HepG2 (cell line): ENCODE measurements around the gene UEVLD. TPM values are rescaled to one million over a fixed set of nuclear protein-coding genes. Genes with fewer than 3 reads are reported as not detected.

ENCODE experiments used
- BHLHE40 ChIP-seq: IDR thresholded peaks from 2 replicates; pipeline ENCODE4 v1.6.1; 2011; ENCODE audit warnings: low read length, improper control_type of control experiment
- DR1 ChIP-seq: sonication (generic); formaldehyde crosslinking; IDR thresholded peaks from 2 replicates; pipeline ENCODE4 v1.8.0; 2021; ENCODE audit warnings: mild to moderate bottlenecking, missing genetic modification reagents, inconsistent platforms
- HOXA9 ChIP-seq: sonication (generic); formaldehyde crosslinking; IDR thresholded peaks from 2 replicates; pipeline ENCODE4 v1.8.1; 2022; ENCODE audit warnings: missing genetic modification reagents, mild to moderate bottlenecking, moderate library complexity, borderline replicate concordance
- IRF2 ChIP-seq: IDR thresholded peaks from 2 replicates; pipeline ENCODE4 v1.6.1; 2018; ENCODE audit warnings: missing genetic modification reagents, missing compliant biosample characterization
- MAF1 ChIP-seq: sonication (generic); formaldehyde crosslinking; IDR thresholded peaks from 2 replicates; pipeline ENCODE4 v1.5.0; 2020; ENCODE audit warnings: missing genetic modification reagents, borderline replicate concordance
- NCOA1 ChIP-seq: sonication (generic); formaldehyde crosslinking; IDR thresholded peaks from 2 replicates; pipeline ENCODE4 v1.9.0; 2021; ENCODE audit warnings: missing genetic modification reagents
- RFX5 ChIP-seq: IDR thresholded peaks from 2 replicates; pipeline ENCODE4 v1.6.1; 2011; ENCODE audit warnings: low read depth, low read length, improper control_type of control experiment
- TEAD3 ChIP-seq: optimal IDR thresholded peaks from 2 replicates; pipeline ENCODE3; 2016; ENCODE audit warnings: borderline replicate concordance
- XRCC5 ChIP-seq: fragments of 200-400 bp; formaldehyde crosslinking; optimal IDR thresholded peaks from 2 replicates; pipeline ENCODE3; 2017; ENCODE audit warnings: mild to moderate bottlenecking, low read length
- ZNF20 ChIP-seq: sonication (generic); formaldehyde crosslinking; IDR thresholded peaks from 2 replicates; pipeline ENCODE4 v1.4.0; 2020; ENCODE audit warnings: mild to moderate bottlenecking, moderate library complexity, missing genetic modification reagents
- ZNF510 ChIP-seq: sonication (generic); formaldehyde crosslinking; IDR thresholded peaks from 2 replicates; pipeline ENCODE4 v1.4.0; 2020; ENCODE audit warnings: low read depth, mild to moderate bottlenecking, missing genetic modification reagents
- ZNF563 ChIP-seq: sonication (generic); formaldehyde crosslinking; IDR thresholded peaks from 2 replicates; pipeline ENCODE4 v1.8.0; 2022; ENCODE audit warnings: mild to moderate bottlenecking, moderate library complexity, missing genetic modification reagents
- polyA plus RNA-seq, 8 experiments: library from polyadenylated mRNA; depleted of rRNA in 3 of 8; stranded (reverse) in 7 of 8; unstranded in 1 of 8; fragments of >200 nt; fragmentation: Illumina TruSeq in 4 of 8; extraction: Trizol in 4 of 8; gene quantifications; 2 replicates each; pipeline versions ENCODE4 v1.2.1 to v1.2.3, GENCODE V29; 2011 to 2016; ENCODE audit warnings: low read depth in 4 of 8, missing spikeins in 1 of 8, mixed read lengths in 1 of 8; ENCODE audit not compliant: insufficient read depth in 1 of 8
- total RNA-seq, 5 experiments: library from RNA; depleted of rRNA; stranded (reverse); fragments of >200 nt; fragmentation: Illumina TruSeq; extraction: Trizol; gene quantifications; 2 replicates each; pipeline ENCODE4 v1.2.3, GENCODE V29; 2016; ENCODE audit warnings: low read depth in 1 of 5
- TF ChIP-seq, protein P1 (sequence below): sonication (generic); formaldehyde crosslinking; conservative IDR thresholded peaks from 2 replicates; pipeline ENCODE4 v1.4.0; 2020; ENCODE audit warnings: missing genetic modification reagents
- TF ChIP-seq, protein P2 (sequence below): sonication (generic); formaldehyde crosslinking; IDR thresholded peaks from 2 replicates; pipeline ENCODE4 v1.4.0; 2020; ENCODE audit warnings: missing genetic modification reagents
- TF ChIP-seq, protein P3 (sequence below): IDR thresholded peaks from 2 replicates; pipeline ENCODE4 v1.6.1; 2018; ENCODE audit warnings: missing genetic modification reagents
- TF ChIP-seq, protein P4 (sequence below): sonication (generic); formaldehyde crosslinking; IDR thresholded peaks from 2 replicates; pipeline ENCODE4 v1.5.0; 2020; ENCODE audit warnings: mild to moderate bottlenecking, missing genetic modification reagents, borderline replicate concordance
- TF ChIP-seq, protein P5 (sequence below): sonication (generic); formaldehyde crosslinking; IDR thresholded peaks from 2 replicates; pipeline ENCODE4 v1.5.0; 2020; ENCODE audit warnings: missing genetic modification reagents
- TF ChIP-seq, protein P6 (sequence below): sonication (generic); formaldehyde crosslinking; IDR thresholded peaks from 2 replicates; pipeline ENCODE4 v1.5.0; 2020; ENCODE audit warnings: mild to moderate bottlenecking, missing genetic modification reagents

UEVLD gene
- total and polyA plus RNA-seq, 2 of the 13 experiments (the other 11 are each of a cell fraction or from before 2014, with no cell fraction given), result 5.7 to 13.7 TPM

DNA sequence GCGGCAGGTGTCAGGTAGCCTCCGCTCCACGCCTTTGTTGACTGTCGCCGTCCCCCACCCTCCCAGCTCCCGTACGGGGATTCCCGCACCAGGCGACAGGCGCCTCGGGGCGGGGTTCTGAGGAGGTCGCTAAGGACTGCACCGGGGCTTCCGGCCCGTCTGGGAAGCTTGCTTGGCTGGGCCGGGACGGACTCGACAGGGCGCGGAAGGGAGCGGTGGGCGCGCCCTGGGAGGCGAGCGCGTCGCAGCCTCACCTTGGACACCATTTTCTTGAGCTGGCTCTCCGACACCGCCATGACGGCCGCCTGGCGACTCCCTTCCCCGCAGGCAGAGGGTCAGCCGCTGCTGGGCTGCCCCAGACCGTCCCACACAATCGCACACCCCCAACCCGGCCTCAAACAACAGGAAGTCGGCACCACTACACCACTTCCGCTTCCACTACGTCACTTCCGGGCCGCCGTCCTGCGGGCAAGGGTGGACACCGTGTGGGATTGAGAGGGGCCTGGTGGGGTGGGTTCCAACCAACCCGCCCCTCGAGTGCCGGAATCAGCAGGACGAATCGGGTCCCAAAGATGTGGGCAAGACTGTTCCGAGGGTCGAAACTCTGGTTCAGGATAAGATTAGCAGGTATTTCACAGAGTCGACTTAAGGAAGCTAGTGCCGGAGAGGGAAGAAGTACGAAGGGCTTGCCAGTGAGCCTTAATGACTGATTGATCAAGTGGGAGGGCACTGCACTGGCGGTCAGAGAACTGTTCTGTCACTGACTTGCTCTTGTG is 61.8 kb downstream of the UEVLD start, which contains the start of gene TSG101 (continued):
- TF ChIP-seq XRCC5, result peak; percentile 72
- TF ChIP-seq TEAD3 (CRISPR knock-in tag), result peak; percentile 55
- TF ChIP-seq, protein P1, sequence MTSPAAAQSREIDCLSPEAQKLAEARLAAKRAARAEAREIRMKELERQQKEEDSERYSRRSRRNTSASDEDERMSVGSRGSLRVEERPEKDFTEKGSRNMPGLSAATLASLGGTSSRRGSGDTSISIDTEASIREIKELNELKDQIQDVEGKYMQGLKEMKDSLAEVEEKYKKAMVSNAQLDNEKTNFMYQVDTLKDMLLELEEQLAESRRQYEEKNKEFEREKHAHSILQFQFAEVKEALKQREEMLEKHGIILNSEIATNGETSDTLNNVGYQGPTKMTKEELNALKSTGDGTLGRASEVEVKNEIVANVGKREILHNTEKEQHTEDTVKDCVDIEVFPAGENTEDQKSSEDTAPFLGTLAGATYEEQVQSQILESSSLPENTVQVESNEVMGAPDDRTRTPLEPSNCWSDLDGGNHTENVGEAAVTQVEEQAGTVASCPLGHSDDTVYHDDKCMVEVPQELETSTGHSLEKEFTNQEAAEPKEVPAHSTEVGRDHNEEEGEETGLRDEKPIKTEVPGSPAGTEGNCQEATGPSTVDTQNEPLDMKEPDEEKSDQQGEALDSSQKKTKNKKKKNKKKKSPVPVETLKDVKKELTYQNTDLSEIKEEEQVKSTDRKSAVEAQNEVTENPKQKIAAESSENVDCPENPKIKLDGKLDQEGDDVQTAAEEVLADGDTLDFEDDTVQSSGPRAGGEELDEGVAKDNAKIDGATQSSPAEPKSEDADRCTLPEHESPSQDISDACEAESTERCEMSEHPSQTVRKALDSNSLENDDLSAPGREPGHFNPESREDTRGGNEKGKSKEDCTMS (CRISPR knock-in tag), result no peak
- no peak for TF ChIP-seq BHLHE40
- TF ChIP-seq, protein P2, sequence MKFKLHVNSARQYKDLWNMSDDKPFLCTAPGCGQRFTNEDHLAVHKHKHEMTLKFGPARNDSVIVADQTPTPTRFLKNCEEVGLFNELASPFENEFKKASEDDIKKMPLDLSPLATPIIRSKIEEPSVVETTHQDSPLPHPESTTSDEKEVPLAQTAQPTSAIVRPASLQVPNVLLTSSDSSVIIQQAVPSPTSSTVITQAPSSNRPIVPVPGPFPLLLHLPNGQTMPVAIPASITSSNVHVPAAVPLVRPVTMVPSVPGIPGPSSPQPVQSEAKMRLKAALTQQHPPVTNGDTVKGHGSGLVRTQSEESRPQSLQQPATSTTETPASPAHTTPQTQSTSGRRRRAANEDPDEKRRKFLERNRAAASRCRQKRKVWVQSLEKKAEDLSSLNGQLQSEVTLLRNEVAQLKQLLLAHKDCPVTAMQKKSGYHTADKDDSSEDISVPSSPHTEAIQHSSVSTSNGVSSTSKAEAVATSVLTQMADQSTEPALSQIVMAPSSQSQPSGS (CRISPR knock-in tag), result peak; percentile 84
- TF ChIP-seq IRF2 (CRISPR knock-in tag), result peak; percentile 73; the same call in 1 of the 2 replicates
- peak; percentile 63; the same call in 1 of the 2 replicates for TF ChIP-seq ZNF510 (CRISPR knock-in tag)
- no peak for TF ChIP-seq ZNF20
- TF ChIP-seq, protein P3, sequence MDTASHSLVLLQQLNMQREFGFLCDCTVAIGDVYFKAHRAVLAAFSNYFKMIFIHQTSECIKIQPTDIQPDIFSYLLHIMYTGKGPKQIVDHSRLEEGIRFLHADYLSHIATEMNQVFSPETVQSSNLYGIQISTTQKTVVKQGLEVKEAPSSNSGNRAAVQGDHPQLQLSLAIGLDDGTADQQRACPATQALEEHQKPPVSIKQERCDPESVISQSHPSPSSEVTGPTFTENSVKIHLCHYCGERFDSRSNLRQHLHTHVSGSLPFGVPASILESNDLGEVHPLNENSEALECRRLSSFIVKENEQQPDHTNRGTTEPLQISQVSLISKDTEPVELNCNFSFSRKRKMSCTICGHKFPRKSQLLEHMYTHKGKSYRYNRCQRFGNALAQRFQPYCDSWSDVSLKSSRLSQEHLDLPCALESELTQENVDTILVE (CRISPR knock-in tag), result peak; percentile 86
- TF ChIP-seq ZNF563 (CRISPR knock-in tag), result peak; percentile 71
- TF ChIP-seq HOXA9, result peak; percentile 71; the same call in 1 of the 2 replicates
- TF ChIP-seq RFX5, result no peak; the same call in 1 of the 2 replicates
- TF ChIP-seq, protein P4, sequence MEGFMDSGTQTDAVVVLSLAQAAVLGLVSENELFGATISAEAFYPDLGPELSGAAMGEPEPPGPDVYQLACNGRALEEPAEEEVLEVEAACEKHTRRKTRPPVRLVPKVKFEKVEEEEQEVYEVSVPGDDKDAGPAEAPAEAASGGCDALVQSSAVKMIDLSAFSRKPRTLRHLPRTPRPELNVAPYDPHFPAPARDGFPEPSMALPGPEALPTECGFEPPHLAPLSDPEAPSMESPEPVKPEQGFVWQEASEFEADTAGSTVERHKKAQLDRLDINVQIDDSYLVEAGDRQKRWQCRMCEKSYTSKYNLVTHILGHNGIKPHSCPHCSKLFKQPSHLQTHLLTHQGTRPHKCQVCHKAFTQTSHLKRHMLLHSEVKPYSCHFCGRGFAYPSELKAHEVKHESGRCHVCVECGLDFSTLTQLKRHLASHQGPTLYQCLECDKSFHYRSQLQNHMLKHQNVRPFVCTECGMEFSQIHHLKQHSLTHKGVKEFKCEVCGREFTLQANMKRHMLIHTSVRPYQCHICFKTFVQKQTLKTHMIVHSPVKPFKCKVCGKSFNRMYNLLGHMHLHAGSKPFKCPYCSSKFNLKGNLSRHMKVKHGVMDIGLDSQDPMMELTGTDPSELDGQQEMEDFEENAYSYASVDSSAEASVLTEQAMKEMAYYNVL (CRISPR knock-in tag), result peak; percentile 51; the same call in 1 of the 2 replicates
- TF ChIP-seq, protein P5, sequence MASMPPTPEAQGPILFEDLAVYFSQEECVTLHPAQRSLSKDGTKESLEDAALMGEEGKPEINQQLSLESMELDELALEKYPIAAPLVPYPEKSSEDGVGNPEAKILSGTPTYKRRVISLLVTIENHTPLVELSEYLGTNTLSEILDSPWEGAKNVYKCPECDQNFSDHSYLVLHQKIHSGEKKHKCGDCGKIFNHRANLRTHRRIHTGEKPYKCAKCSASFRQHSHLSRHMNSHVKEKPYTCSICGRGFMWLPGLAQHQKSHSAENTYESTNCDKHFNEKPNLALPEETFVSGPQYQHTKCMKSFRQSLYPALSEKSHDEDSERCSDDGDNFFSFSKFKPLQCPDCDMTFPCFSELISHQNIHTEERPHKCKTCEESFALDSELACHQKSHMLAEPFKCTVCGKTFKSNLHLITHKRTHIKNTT (CRISPR knock-in tag), result no peak
- TF ChIP-seq NCOA1, result peak; percentile 81; the same call in 1 of the 2 replicates
- TF ChIP-seq DR1 (CRISPR knock-in tag), result peak; percentile 55; the same call in 1 of the 2 replicates
- no peak for TF ChIP-seq MAF1 (CRISPR knock-in tag)
- TF ChIP-seq, protein P6, sequence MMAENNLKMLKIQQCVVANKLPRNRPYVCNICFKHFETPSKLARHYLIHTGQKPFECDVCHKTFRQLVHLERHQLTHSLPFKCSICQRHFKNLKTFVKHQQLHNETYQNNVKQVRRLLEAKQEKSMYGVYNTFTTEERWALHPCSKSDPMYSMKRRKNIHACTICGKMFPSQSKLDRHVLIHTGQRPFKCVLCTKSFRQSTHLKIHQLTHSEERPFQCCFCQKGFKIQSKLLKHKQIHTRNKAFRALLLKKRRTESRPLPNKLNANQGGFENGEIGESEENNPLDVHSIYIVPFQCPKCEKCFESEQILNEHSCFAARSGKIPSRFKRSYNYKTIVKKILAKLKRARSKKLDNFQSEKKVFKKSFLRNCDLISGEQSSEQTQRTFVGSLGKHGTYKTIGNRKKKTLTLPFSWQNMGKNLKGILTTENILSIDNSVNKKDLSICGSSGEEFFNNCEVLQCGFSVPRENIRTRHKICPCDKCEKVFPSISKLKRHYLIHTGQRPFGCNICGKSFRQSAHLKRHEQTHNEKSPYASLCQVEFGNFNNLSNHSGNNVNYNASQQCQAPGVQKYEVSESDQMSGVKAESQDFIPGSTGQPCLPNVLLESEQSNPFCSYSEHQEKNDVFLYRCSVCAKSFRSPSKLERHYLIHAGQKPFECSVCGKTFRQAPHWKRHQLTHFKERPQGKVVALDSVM (CRISPR knock-in tag), result peak; percentile 74
